A673 (cell line): ENCODE measurements around the gene TCIRG1.

Experiments used
- EZH2 ChIP-seq: fragments of 200-600 bp; sonication (generic); IDR thresholded peaks from 2 replicates; pipeline ENCODE4 v1.6.1; 2017; ENCODE audit warnings: borderline replicate concordance, low read depth, mild to moderate bottlenecking, mixed read lengths, antibody characterized with exemption, low read length; ENCODE audit not compliant: poor library complexity, severe bottlenecking
- TF ChIP-seq, protein P1 (sequence below): fragments of 300-800, 200-600 bp; sonication (generic); conservative IDR thresholded peaks from 2 replicates; pipeline ENCODE4 v1.5.1; 2017; ENCODE audit warnings: low read depth, mild to moderate bottlenecking, antibody characterized with exemption, low read length, moderate library complexity, mixed read lengths

DNA sequence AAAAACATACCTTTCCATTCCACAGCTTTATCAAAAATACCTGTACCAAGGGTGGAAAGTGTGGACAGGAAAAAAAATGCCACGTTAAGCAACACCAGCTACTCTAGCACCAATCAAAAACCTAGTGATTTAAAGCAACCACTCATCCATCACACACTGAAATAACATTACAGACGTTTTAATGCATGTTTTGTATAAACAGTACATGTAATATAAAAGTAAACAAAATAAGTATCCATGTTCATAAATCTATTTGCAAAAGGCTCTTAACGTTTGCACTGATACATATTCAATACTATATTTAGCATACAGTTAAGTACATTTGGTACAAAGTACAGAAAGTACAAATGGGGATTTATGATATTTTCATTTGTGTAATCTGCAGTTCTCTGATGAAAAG lies 43.7 kb downstream of the TCIRG1 start:
- TF ChIP-seq, protein P1, sequence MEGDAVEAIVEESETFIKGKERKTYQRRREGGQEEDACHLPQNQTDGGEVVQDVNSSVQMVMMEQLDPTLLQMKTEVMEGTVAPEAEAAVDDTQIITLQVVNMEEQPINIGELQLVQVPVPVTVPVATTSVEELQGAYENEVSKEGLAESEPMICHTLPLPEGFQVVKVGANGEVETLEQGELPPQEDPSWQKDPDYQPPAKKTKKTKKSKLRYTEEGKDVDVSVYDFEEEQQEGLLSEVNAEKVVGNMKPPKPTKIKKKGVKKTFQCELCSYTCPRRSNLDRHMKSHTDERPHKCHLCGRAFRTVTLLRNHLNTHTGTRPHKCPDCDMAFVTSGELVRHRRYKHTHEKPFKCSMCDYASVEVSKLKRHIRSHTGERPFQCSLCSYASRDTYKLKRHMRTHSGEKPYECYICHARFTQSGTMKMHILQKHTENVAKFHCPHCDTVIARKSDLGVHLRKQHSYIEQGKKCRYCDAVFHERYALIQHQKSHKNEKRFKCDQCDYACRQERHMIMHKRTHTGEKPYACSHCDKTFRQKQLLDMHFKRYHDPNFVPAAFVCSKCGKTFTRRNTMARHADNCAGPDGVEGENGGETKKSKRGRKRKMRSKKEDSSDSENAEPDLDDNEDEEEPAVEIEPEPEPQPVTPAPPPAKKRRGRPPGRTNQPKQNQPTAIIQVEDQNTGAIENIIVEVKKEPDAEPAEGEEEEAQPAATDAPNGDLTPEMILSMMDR: no peak
- no peak for TF ChIP-seq EZH2
